D341Med (cell line): ENCODE results near the gene SDK2.

Experiments
- DNase-seq: peaks from one replicate; pipeline ENCODE4 v3.0.0; 2012; ENCODE audit warnings: low spot score

The SDK2 gene

GRCh38 chr17:73609758-73610157 is 34.5 kb downstream of the SDK2 start:
- DNase-seq, result no peak

- DNase-seq, result no peak
Measured at GRCh38 chr17:73609060-73609459, 35.2 kb downstream of the SDK2 start.

- no peak for DNase-seq
Measured at GRCh38 chr17:73605444-73605843, 38.8 kb downstream of the SDK2 start.

- DNase-seq, result no peak
Measured at GRCh38 chr17:73604476-73604875, 39.8 kb downstream of the SDK2 start.

- DNase-seq, result no peak
Measured at GRCh38 chr17:73603971-73604370, 40.3 kb downstream of the SDK2 start.

- DNase-seq, result no peak
Measured at GRCh38 chr17:73600103-73600871, 44.0 kb downstream of the SDK2 start.

GRCh38 chr17:73599599-73599998 is 44.6 kb downstream of the SDK2 start:
- DNase-seq, result no peak

GRCh38 chr17:73598212-73598611 is 46.0 kb downstream of the SDK2 start:
- DNase-seq, result no peak

- DNase-seq, result no peak
Measured at GRCh38 chr17:73595931-73596330, 48.3 kb downstream of the SDK2 start.

- DNase-seq, result peak; percentile 88
Measured at GRCh38 chr17:73595479-73595878, 48.8 kb downstream of the SDK2 start.

GRCh38 chr17:73595068-73595467 is 49.2 kb downstream of the SDK2 start:
- DNase-seq, result no peak

GRCh38 chr17:73594598-73594997 is 49.6 kb downstream of the SDK2 start:
- DNase-seq, result no peak

- DNase-seq, result no peak
Measured at GRCh38 chr17:73594025-73594424, 50.2 kb downstream of the SDK2 start.

GRCh38 chr17:73593249-73593965 is 50.8 kb downstream of the SDK2 start:
- DNase-seq, result peak; percentile 86

- DNase-seq, result no peak
Measured at GRCh38 chr17:73592501-73592961, 51.7 kb downstream of the SDK2 start.

- DNase-seq, result no peak
Measured at GRCh38 chr17:73592079-73592415, 52.2 kb downstream of the SDK2 start.

GRCh38 chr17:73591296-73592078 is 52.8 kb downstream of the SDK2 start:
- DNase-seq, result no peak

GRCh38 chr17:73589363-73589980 is 54.8 kb downstream of the SDK2 start:
- DNase-seq, result peak; percentile 78

- DNase-seq, result peak; percentile 75
Measured at GRCh38 chr17:73588891-73589290, 55.4 kb downstream of the SDK2 start.

- no peak for DNase-seq
Measured at GRCh38 chr17:73588301-73588846, 55.9 kb downstream of the SDK2 start.

GRCh38 chr17:73586921-73587602 is 57.2 kb downstream of the SDK2 start:
- no peak for DNase-seq
